ENCODE results near the gene EPX. TPM values are rescaled to one million over a fixed set of nuclear protein-coding genes. Genes with fewer than 3 reads are reported as not detected.
"Not testable (repeated sequence)": the region's sequence is repeated elsewhere in the genome, so short reads cannot be mapped to it uniquely, and the experiment has no call there.

The EPX gene, protein sequence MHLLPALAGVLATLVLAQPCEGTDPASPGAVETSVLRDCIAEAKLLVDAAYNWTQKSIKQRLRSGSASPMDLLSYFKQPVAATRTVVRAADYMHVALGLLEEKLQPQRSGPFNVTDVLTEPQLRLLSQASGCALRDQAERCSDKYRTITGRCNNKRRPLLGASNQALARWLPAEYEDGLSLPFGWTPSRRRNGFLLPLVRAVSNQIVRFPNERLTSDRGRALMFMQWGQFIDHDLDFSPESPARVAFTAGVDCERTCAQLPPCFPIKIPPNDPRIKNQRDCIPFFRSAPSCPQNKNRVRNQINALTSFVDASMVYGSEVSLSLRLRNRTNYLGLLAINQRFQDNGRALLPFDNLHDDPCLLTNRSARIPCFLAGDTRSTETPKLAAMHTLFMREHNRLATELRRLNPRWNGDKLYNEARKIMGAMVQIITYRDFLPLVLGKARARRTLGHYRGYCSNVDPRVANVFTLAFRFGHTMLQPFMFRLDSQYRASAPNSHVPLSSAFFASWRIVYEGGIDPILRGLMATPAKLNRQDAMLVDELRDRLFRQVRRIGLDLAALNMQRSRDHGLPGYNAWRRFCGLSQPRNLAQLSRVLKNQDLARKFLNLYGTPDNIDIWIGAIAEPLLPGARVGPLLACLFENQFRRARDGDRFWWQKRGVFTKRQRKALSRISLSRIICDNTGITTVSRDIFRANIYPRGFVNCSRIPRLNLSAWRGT
- total RNA-seq (2021) (not detected in 2 replicates), Bru-seq, nascent RNA (not detected), BruChase-seq, experiment 1, labeled RNA remaining after a 2-hour chase (not detected), BruChase-seq, experiment 2, labeled RNA remaining after a 6-hour chase (not detected)
- long read RNA-seq, partial matches to known transcripts, result 0 of 5 reads
- long read RNA-seq, other reads (novel, unspliced or antisense), result 5 of 5 reads

DNA sequence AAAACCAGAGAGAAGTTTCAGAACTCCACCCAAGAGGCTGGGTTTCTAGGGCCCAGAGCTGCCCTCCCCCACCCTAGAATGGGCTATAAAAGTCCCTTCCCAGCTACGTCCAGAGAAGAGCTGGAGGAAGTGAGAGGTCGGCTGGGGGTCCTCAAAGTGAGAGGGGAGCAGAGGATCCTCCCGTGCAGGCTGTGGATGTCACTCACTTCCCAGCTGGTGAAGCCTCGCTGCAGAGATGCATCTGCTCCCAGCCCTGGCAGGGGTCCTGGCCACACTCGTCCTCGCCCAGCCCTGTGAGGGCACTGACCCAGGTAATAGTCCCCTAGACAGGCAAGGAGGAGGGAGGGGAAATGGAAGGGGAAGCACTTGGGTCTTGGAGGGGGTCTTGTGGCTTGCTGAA, at the start of gene EPX:
EPX (plus strand) TSS at position 115 of the 400 bp plus-strand sequence; CDS start at position 236, 121 bp downstream.
- H3K27me3 ChIP-seq (replicated peaks; ENCODE audit: insufficient read depth, low read depth, low read length, poor library complexity), result peaks cover 6% of the 10 kb centered on the region
- CTCF ChIA-PET, result no interaction called here

DNA sequence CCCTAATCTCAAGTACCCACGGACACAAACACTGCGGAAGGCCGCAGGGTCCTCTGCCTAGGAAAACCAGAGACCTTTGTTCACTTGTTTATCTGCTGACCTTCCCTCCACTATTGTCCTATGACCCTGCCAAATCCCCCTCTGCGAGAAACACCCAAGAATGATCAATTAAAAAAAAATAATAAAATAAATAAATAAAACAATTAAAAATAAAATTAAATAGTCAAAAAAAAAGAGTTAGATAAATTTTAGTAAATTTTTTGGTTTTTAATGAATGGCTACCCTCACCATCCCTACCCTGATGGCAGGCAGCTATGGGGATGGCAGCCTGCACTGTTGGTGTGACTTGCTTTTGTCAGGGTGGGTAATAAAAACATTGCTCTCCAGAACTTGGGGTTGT, 49.2 kb upstream of the EPX start:
- H3K4me3 ChIP-seq (ENCODE audit: low read depth, low read length, poor library complexity, severe bottlenecking); CTCF ChIA-PET; POLR2A ChIA-PET (ENCODE audit: low non-redundant PET); DNase-seq (ENCODE audit: low spot score); H3K27ac ChIP-seq (ENCODE audit: low read depth, low read length, poor library complexity, severe bottlenecking); intact Hi-C loops (cut with micrococcal nuclease; ENCODE audit: unreplicated experiment); H3K36me3 ChIP-seq (ENCODE audit: insufficient read depth, low read length, poor library complexity, severe bottlenecking); BruUV-seq (replicated peaks); H3K4me1 ChIP-seq (ENCODE audit: insufficient read depth, low read length, poor library complexity, severe bottlenecking): not testable (repeated sequence)
- peaks cover 71% of the 10 kb centered on the region for H3K27me3 ChIP-seq (replicated peaks; ENCODE audit: insufficient read depth, low read depth, low read length, poor library complexity)
- H3K9me3 ChIP-seq (ENCODE audit: low read depth, low read length, poor library complexity, severe bottlenecking), result peaks cover 30% of the 10 kb centered on the region

More for the DNA sequence above, at the start of gene EPX:
- Histone ChIP-seq H3K4me3 (ENCODE audit: low read depth, low read length, poor library complexity, severe bottlenecking) (no peak within 1 kb of the TSS), H3K36me3 (ENCODE audit: insufficient read depth, low read length, poor library complexity, severe bottlenecking) (no peaks in the 10 kb centered on the region), H3K4me1 (ENCODE audit: insufficient read depth, low read length, poor library complexity, severe bottlenecking) (peaks cover 12% of the 10 kb centered on the region), H3K9me3 (ENCODE audit: low read depth, low read length, poor library complexity, severe bottlenecking) (no peaks in the 10 kb centered on the region), H3K27ac (ENCODE audit: low read depth, low read length, poor library complexity, severe bottlenecking) (no peak within 1 kb of the TSS)
- no TSS peak for BruUV-seq (replicated peaks)
- POLR2A ChIA-PET (ENCODE audit: low non-redundant PET), result no interaction called here
- DNase-seq (ENCODE audit: low spot score), result no peak
- intact Hi-C loops (cut with micrococcal nuclease; ENCODE audit: unreplicated experiment), result no loop called here
- TF ChIP-seq, protein P1, sequence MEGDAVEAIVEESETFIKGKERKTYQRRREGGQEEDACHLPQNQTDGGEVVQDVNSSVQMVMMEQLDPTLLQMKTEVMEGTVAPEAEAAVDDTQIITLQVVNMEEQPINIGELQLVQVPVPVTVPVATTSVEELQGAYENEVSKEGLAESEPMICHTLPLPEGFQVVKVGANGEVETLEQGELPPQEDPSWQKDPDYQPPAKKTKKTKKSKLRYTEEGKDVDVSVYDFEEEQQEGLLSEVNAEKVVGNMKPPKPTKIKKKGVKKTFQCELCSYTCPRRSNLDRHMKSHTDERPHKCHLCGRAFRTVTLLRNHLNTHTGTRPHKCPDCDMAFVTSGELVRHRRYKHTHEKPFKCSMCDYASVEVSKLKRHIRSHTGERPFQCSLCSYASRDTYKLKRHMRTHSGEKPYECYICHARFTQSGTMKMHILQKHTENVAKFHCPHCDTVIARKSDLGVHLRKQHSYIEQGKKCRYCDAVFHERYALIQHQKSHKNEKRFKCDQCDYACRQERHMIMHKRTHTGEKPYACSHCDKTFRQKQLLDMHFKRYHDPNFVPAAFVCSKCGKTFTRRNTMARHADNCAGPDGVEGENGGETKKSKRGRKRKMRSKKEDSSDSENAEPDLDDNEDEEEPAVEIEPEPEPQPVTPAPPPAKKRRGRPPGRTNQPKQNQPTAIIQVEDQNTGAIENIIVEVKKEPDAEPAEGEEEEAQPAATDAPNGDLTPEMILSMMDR (conservative IDR thresholded peaks at IDR 0.05; ENCODE audit: low read depth, low read length), result no peak
- no peak for TF ChIP-seq EZH2 (IDR thresholded peaks at IDR 0.05; ENCODE audit: borderline replicate concordance, low read depth, low read length, poor library complexity, severe bottlenecking)

DNA sequence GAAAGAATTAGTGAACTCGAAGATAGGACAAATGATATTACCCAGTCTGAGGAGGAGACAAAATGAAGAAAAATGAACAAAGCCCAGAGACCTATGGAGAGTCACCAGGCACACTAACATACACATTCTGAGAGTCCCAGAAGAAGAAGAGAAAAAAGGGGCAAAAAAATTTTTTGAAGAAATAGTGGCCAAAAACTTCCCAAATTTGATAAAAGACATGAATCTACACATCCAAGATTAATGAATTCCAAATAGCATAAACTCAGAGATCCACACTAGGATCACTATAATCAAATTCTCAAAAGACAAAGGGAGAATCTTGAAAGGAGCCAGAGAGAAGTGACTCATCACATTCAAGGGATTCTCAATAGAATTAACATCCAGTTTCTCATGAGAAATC, 47.7 kb upstream of the EPX start:
- CTCF ChIA-PET, result no interaction called here
- H3K27ac ChIP-seq (ENCODE audit: low read depth, low read length, poor library complexity, severe bottlenecking), result no peak overlapping the region
- POLR2A ChIA-PET (ENCODE audit: low non-redundant PET), result no interaction called here
- H3K36me3 ChIP-seq (ENCODE audit: insufficient read depth, low read length, poor library complexity, severe bottlenecking), result no peaks in the 10 kb centered on the region
- no peak for DNase-seq (ENCODE audit: low spot score)
- no peaks in the 10 kb centered on the region for H3K4me1 ChIP-seq (ENCODE audit: insufficient read depth, low read length, poor library complexity, severe bottlenecking)
- intact Hi-C loops (cut with micrococcal nuclease; ENCODE audit: unreplicated experiment), result no loop called here
- no peak for TF ChIP-seq EZH2 (IDR thresholded peaks at IDR 0.05; ENCODE audit: borderline replicate concordance, low read depth, low read length, poor library complexity, severe bottlenecking)
- TF ChIP-seq, protein P1 (conservative IDR thresholded peaks at IDR 0.05; ENCODE audit: low read depth, low read length), result no peak
- H3K4me3 ChIP-seq (ENCODE audit: low read depth, low read length, poor library complexity, severe bottlenecking), result no peak overlapping the region
- peaks cover 30% of the 10 kb centered on the region for H3K9me3 ChIP-seq (ENCODE audit: low read depth, low read length, poor library complexity, severe bottlenecking)
- BruUV-seq (replicated peaks), result no TSS peak
- H3K27me3 ChIP-seq (replicated peaks; ENCODE audit: insufficient read depth, low read depth, low read length, poor library complexity), result peaks cover 70% of the 10 kb centered on the region

Measured in A673 (cell line).